NCI-H128 (cell line): ENCODE results near the gene TMEM175.

ENCODE experiments used
- DNase-seq: peaks from one replicate; lab custom pipeline; 2025; ENCODE audit not compliant: unreplicated experiment; lab: John Stamatoyannopoulos, UW

Gene TMEM175

DNA sequence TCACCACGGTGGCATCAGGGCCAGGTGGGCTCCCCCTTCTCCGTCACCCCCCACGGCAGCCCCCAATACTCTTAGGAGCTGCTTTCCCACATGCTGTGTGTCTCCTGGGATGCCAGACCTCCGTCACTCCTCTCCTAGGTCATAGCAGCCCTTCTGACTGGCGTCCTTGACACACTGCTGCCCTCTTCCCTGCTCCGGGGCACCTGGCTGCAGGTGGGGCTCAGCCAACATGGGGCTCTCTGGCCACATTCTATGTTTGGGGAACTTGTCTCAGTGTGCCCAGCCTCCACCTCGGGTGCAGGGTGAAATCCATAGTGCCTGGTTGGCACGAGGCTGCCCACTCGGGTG lies 13.8 kb downstream of the TMEM175 start:
- DNase-seq = no peak

DNA sequence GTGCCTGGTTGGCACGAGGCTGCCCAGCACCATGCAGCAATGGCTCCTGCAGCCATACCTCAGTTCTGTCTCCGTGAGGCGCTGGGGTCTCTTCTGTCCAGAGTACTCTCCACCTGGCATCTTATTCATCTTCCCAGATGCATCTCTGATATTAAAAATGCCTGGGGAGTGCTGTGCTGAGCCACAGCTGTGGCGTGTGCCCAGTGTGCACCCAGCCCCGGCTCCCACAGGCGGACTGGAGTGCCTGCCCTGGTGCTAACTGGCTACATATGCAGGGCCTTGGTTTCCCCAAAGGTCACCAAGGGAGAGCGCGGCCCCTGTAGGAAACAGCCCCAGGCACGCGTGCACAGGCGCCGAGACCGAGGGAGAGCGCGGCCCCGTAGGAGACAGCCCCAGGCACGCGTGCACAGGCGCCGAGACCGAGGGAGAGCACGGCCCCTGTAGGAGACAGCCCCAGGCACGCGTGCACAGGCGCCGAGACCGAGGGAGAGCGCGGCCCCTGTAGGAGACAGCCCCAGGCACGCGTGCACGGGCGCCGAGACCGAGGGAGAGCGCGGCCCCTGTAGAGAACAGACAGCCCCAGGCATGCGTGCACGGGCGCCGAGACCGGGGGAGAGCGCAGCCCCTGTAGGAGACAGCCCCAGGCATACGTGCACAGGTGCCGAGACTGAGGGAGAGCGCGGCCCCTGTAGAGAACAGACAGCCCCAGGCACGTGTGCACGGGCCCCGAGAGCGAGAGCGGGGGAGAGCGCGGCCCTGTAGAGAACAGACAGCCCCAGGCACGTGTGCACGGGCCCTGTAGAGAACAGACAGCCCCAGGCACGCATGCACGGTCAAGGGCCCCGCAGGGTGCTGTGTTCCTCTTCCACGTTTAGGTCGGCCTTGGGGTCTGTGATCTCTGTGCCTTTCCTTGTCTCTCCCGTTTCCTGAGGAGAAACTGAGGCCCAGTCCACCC lies 14.5 kb downstream of the TMEM175 start:
- no peak for DNase-seq

DNA sequence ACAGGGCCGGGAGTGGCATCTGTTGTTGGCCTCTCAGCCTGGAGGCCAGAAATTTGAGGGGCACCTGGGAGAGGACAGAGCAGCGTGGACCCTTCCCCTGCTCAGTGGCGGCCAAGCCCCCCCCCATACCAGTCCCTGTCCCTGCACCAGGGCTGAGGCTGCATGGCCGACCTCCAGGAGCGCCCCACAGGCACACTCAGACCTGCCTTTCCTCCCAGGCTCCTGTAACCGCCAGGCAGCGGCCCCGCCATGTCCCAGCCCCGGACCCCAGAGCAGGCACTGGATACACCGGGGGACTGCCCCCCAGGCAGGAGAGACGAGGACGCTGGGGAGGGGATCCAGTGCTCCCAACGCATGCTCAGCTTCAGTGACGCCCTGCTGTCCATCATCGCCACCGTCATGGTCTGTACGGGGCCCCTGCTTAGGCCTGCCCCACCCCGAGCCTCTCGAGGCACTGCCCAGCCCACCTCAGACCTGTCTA lies 15.3 kb downstream of the TMEM175 start:
- DNase-seq = no peak

DNA sequence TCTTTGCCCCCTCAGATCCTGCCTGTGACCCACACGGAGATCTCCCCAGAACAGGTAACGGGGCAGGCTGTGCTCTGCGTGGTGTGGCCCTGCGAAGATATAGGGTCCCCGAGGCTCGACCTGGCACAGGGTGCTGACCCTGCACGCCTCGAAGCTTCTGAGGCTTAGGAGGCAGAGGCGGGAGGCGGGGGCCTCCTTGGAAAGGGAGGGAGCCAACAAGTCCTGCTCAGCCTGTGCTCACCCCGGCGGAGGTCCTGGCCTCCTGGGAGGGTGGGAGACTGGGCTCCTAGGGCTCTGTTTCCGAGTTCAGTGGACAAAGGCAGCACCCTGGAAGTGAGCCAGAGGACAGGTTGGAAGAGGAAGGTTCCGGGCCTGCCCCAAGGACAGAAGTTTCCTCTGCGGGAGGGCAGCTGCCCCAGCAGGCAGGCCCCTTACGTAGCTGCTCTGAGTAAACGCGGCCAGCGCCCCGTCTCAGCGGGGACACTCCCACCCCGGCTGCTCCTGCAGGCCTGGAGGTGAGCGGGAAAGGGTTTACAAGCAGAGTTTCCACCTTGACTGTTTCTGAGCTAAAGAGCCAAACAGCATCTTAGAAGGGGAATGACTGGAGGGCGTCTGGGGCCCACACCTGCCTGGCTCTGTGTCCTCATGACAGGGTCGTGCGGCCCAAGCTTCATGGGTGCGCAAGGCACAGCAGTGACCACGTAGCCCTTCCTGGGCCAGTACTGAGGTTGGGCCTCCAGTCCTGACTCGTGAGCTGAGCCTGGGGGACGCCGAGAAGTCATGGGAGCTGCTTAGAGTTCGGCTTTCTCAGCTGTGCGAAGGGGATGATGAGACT lies 16.1 kb downstream of the TMEM175 start:
- no peak for DNase-seq

DNA sequence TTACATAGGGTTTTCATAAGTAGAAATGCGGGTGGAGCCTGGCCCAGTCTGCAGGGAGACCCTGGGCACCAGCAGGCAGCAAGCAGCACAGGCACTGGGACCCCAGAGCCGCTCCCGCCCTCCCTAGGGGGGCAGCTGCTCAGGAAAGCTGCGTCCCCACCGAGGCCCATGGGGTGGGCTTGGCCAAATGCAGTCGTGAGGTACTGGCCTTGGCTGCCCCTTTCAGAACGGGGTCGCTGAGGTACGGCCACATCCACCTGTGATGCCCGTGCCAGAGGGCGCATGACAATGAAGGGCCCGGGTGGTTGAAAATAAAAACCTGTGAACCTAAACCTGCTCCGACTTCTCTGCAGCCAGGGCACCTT lies 16.7 kb downstream of the TMEM175 start:
- no peak for DNase-seq

DNA sequence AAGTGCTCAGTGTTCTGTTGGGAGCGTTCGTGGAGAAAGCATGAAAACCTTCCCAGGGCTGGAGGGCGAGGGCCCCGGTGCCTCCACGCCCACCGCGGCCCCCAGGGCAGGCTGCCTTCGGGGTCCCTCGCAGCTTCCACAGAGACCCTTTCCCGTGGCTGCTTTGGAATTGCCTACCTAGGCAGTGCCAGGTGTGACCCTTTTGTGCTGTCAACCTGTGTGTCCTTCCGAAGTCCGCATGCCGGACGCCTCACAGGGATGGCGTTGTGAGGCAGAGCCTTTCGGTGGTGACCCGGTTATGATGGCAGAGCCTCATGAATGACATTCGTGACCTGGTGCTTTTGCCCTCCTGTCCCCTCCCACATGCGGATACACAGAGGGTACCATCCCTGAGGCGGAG lies 17.4 kb downstream of the TMEM175 start:
- DNase-seq = no peak

DNA sequence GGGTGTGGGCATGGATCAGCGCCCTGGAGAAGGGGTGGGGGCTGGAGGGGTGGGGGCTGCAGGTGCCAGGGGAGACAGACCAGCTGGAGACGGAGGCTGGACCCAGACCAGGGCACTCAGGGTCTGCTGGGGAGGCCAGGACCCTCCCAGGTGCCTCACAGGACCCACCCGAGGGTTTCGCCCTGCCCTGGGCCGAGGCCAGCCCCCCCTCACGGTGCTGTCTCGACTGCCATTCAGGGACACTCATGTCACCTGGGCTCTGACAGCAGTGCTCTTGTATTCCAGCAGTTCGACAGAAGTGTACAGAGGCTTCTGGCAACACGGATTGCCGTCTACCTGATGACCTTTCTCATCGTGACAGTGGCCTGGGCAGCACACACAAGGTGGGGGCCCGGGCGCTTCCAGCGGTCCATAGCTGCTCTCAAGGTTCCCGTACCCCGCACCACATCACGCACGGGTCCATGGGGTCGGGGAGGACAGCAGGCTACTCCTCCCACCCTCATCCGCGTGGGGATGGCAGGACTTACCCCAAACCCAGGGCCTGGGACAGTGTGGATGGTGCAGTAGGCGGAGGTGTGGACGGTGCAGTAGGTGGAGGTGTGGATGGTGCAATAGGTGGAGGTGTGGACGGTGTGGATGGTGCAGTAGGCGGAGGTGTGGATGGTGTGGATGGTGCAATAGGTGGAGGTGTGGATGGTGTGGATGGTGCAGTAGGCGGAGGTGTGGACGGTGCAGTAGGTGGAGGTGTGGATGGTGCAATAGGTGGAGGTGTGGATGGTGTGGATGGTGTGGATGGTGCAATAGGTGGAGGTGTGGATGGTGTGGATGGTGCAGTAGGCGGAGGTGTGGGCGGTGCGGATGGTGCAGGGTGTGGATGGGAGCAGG lies 18.1 kb downstream of the TMEM175 start:
- DNase-seq = no peak

DNA sequence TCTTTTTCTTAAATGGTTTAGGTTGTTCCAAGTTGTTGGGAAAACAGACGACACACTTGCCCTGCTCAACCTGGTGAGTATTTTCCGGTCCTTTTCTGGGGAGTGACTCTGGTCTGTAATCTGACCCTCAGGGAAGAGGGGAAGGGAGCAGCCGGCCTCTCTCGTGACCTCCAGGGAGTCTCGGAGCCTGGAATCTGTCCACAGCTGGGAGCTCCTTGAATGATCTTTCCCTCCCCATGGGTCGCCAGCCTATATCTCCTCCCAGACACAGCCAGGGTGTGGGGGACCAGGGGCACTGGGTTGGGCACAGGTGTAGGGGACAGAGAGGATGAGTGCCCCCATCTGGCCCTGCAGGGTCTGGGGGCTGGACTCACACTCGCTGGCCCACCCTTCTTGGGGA lies 18.9 kb downstream of the TMEM175 start:
- no peak for DNase-seq

DNA sequence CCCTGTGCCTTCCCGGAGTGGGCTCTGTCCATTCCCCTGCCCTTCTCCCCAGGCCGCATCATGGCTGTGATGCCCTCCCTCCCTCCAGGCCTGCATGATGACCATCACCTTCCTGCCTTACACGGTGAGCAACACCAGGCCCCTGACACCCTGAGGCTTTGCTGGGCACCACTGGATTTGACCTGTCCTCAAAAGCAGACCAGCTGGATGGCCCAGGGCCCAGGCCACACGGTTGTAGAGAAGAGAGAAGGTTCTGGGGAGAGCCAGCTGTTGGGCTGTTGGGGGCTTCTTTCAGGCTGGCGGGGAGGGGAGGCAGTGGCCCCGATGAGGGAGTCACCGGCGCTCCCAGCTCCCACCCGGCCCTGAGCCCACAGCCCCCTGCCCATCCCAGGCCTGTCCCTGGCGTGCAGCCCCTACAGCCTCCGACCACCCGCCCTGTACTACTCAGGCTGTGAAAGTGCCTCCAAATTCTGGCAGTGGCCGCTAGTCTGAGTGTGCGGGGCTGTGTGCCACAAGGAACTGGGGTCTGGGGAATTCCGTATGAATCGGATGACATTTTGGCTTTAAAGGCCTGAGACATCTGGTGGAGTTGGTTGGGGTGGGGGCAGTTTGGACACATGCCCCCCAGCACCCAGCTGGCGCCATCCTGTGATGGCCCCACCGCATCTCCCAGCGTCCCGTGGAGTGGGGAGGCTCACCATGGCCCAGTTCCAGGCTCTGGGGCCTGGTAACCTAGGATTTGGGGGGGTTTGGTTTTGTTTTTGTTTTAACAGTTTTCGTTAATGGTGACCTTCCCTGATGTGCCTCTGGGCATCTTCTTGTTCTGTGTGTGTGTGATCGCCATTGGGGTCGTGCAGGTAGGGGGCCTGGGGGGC lies 19.6 kb downstream of the TMEM175 start:
- DNase-seq = no peak

DNA sequence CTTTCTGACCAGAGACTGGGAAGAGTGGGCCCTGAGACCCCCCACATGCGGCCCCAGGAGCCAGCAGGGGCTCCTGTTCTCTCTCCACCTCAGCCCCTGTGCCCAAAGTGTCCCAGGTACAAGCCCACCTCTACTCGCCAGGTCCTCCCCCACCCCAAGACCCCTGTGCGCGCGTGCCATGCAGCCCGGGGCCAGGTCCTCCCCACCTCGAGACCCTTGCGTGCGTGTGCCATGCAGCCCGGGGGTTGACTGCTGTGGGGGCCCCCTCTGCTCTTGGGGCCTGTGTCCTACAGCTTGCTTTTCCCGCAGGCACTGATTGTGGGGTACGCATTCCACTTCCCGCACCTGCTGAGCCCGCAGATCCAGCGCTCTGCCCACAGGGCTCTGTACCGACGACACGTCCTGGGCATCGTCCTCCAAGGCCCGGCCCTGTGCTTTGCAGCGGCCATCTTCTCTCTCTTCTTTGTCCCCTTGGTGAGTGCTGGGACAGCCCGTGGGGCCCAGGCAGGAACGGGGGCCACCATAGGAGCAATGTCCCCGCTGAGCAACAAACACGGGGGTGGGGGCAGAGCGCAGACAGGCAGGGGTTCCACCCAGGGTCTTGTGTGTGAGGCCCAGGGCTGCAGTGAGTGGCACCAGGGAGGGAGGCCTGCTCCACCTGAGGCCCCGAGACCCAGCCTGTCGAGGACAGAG lies 20.8 kb downstream of the TMEM175 start:
- no peak for DNase-seq

DNA sequence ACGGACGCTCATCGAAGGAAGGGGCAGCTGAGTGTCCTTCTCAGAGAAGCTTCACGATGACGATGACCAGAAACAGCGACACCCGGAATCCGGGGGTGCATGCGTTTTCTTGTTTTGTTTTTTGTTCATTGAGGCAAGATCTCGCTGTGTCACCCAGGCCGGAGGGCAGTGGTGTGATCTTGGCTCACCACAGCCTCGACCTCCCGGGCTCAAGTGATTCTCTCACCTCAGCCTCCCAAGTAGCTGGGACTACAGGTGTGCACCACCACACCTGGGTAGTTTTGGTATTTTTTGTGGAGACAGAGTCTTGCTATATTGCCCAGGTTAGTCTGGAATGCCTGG lies 21.3 kb downstream of the TMEM175 start:
- DNase-seq = no peak

DNA sequence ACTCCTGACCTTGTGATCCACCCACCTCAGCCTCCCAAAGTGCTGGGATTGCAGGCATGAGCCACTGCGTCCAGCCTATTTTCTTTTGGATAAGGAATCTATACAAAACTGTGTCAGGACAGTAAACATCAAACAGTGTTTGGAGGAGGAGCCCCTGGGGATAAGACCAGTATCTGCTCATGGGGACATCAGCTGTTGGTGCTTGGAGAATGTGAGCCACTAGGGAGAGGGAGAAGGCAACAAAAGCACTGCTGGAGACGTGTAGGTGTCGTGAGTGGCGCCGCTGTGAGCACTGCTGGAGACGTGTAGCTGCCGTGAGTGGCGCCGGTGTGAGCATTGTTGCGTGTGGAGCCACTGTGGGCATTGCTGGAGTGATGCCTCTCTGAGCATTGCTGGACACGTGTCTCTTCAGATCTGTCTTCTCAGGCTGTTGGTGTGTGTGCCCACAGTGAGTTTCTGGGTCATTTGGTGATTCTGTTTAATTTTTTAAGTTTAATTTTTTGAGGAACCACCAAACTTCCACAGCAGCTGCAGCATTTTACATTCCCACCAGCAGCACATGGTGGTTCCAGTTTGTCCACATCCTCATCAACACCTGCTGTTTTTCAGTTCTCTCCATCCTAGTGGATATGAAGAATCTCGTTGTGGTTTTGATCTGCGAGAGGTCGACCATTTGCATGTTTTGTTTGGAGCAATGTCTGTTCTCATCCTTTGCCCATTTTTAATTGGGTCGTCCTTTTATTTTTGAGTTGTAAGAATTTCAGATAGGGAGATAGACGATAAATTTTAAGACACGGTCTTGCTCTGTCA lies 22.2 kb downstream of the TMEM175 start:
- no peak for DNase-seq

DNA sequence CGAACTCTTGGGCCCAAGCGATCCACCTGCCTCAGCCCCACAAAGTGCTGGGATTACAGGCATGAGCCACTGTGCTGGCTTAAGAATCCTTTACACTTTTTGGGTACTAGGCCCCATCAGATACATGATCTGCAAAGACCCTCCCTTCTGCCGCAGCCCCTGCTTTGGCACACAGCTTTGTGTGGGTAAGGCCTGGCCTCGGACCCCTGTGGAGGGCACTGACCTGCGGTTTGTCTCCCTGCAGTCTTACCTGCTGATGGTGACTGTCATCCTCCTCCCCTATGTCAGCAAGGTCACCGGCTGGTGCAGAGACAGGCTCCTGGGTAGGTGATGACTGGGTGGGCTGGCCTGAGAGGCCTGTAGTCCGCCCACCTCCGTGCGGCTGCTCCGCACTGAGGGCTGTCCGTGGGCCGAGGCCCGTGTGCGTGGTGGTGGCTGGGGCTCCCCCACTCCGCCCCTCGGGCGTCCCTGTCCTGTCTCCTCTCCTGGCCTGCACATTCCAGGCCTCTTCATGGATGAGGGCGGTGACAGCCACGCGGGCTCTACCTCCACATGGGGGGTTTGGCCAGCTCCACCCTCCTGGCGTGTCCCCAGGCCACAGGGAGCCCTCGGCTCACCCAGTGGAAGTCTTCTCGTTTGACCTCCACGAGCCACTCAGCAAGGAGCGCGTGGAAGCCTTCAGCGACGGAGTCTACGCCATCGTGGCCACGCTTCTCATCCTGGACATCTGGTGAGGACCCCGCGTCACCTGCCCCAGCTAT lies 23.1 kb downstream of the TMEM175 start:
- DNase-seq = no peak

DNA sequence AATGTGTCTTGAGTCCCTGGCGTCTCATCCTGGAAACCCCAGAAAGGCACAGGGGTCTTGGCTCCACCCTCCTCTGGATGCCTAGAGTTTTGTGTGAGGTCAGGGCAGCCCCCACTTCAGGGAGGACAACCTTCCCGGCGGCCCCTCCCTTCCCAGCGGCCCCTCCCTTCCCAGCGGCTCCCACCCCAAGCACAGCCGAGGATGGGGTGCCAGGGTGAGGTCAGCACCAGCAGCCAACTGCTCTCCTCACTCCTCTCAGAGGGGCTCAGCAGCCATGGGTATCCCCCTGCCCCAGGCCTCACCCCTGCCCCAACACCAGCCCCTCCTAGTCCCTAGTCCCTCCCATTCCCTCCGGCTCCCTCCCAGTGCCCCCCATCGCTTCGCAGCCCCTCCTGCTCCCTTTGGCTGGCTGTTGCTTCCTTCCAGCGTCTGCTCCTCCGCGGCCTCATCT lies 23.7 kb downstream of the TMEM175 start:
- no peak for DNase-seq

DNA sequence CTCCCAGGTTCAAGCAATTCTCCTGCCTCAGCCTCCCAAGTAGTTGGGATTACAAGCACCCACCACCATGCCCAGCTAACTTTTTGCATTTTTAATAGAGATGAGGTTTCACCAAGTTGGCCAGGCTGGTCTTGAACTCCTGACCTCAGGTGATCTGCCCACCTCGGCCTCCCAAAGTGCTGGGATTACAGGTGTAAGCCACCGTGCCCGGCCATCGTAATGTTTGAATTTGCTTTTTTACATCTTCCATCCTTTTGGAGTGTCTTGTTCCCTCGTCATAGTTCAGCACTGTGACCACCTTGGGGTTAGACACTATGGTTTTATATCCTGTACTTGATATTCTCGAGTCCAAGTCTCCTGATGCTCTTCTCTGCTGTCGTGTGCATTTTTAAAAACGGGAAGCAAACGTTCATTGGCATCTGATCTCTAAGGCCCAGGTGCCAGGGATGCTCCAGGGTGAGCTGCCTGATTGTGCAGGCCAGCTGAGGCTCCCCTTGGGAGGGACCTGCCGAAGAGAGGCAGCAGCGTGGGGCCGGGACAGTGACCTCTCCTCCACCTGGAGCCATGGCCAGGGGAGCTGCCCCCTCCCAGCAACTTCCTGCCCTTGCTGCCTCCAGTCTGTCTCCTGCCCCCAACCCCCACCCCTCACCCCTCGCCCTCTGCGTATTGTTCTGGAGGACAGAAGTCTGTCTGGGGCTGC lies 24.4 kb downstream of the TMEM175 start:
- DNase-seq = no peak

DNA sequence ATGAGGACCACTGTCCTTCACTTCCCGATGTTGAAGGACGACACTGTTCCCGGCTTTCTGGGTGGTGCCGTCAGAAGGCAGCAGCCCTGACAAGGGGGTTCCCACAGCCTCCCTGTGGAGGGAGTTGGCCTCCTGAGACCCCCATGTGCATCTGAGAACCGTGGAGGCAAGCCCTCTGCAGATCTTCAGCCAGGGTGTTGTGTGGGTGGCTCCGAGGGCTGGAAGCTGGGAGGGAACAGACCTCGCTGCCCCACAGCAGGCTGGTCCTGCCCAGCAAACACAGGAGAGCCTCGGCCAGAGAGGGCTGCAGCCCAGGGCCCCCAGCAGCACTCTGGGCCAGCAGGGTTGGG lies 24.9 kb downstream of the TMEM175 start:
- no peak for DNase-seq

DNA sequence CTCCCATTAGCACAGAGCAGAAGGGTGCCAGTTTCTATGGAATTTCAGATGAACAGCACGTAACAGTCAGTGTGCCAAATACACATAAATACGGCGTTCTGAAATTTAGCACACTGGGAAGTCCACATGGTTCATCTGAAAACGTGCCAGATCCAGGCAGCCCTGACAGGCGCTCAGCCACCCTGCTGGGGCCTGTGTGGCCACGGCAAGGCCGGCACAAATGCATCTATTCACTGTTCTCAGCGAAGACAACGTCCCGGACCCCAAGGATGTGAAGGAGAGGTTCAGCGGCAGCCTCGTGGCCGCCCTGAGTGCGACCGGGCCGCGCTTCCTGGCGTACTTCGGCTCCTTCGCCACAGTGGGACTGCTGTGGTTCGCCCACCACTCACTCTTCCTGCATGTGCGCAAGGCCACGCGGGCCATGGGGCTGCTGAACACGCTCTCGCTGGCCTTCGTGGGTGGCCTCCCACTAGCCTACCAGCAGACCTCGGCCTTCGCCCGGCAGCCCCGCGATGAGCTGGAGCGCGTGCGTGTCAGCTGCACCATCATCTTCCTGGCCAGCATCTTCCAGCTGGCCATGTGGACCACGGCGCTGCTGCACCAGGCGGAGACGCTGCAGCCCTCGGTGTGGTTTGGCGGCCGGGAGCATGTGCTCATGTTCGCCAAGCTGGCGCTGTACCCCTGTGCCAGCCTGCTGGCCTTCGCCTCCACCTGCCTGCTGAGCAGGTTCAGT lies 25.5 kb downstream of the TMEM175 start:
- DNase-seq = no peak
